Activated CD4-positive, alpha-beta T cell treated with anti-CD3 and anti-CD28 coated beads, Interleukin-2, amount 10 ng/mL, durations not matched to agents 24 days and 14 days (primary cell): ENCODE measurements around the gene NCKAP1. TPM values are rescaled to one million over a fixed set of nuclear protein-coding genes. Genes with fewer than 3 reads are reported as not detected.

Experiments used
- DNase-seq: peaks from one replicate; pipeline ENCODE4 v3.0.0; 2022
- H3K27ac Mint-ChIP-seq: one replicate; pipeline ENCODE4 v1.8.0; 2022; ENCODE audit warnings: mild to moderate bottlenecking, mixed read lengths
- H3K27me3 Mint-ChIP-seq: one replicate; pipeline ENCODE4 v1.8.0; 2022; ENCODE audit warnings: mixed read lengths
- H3K36me3 Mint-ChIP-seq: one replicate; pipeline ENCODE4 v1.8.0; 2022; ENCODE audit warnings: low read depth, mild to moderate bottlenecking, mixed read lengths
- H3K4me1 Mint-ChIP-seq: one replicate; pipeline ENCODE4 v1.8.0; 2021; ENCODE audit warnings: mixed read lengths
- H3K4me3 Mint-ChIP-seq: one replicate; pipeline ENCODE4 v1.8.0; 2022; ENCODE audit warnings: mild to moderate bottlenecking, moderate library complexity, mixed read lengths
- H3K9me3 Mint-ChIP-seq: one replicate; pipeline ENCODE4 v1.8.0; 2021; ENCODE audit warnings: mixed read lengths
- intact Hi-C: fragments of 100-400 bp; cut with micrococcal nuclease; formaldehyde crosslinking; loops from one replicate; pipeline ENCODE4 v1.15.1; 2023
- total RNA-seq: library from RNA; stranded (reverse); gene quantifications from 2 replicates; pipeline ENCODE4 v1.2.3, GENCODE V29; 2022

The NCKAP1 gene, protein sequence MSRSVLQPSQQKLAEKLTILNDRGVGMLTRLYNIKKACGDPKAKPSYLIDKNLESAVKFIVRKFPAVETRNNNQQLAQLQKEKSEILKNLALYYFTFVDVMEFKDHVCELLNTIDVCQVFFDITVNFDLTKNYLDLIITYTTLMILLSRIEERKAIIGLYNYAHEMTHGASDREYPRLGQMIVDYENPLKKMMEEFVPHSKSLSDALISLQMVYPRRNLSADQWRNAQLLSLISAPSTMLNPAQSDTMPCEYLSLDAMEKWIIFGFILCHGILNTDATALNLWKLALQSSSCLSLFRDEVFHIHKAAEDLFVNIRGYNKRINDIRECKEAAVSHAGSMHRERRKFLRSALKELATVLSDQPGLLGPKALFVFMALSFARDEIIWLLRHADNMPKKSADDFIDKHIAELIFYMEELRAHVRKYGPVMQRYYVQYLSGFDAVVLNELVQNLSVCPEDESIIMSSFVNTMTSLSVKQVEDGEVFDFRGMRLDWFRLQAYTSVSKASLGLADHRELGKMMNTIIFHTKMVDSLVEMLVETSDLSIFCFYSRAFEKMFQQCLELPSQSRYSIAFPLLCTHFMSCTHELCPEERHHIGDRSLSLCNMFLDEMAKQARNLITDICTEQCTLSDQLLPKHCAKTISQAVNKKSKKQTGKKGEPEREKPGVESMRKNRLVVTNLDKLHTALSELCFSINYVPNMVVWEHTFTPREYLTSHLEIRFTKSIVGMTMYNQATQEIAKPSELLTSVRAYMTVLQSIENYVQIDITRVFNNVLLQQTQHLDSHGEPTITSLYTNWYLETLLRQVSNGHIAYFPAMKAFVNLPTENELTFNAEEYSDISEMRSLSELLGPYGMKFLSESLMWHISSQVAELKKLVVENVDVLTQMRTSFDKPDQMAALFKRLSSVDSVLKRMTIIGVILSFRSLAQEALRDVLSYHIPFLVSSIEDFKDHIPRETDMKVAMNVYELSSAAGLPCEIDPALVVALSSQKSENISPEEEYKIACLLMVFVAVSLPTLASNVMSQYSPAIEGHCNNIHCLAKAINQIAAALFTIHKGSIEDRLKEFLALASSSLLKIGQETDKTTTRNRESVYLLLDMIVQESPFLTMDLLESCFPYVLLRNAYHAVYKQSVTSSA
- total RNA-seq: 14.5 TPM in 2 replicates

DNA sequence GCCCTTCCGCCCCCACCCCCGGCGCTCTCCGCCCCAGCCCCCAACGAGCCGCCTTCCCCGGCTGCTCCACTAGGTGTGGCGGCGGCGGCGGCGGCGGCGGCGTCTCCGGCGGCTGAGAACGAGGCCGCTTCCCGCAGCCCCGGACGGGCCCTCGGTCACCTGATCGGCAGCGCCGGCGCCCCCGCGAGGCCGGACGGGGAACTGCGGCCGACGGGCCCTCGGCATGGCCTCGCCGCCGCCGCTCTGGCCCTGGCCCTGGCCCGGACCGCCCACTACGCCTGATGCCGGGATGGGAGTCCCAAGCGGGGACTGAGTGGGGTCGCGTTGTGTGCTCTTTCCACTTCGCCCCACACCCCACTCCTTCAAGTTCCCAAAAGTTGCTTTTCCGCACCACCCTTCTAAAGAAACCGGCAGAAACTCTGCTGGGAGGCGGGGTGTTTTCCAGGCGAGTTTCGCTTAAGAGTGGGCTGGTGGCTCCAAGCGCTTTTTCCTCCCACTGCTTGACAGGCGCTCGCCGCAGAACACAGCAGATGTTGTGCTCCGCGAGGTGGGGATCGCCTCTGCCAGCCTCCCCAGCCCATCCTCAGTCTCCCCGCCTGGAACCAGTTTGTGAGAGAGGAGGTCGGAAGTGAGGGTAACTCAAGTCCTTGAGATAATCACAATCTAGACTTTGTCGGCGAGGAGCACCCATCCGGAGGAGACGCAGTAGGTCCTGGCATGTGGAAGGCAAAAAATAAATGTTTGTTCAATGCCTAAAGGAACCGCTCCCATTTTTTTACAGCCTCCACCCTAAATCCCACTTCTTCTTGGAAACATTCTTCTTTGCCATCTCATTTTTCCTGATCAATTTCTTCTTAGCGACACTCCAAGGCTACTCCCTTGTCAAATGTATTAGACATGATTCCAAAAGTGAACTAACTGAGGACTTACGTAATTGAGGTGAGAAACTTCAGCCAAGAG, at the start of gene NCKAP1:
TSS of gene NCKAP1 (minus strand) at position 117 of the 960 bp plus-strand sequence. CDS start 358 bp downstream, outside the sequence.
- DNase-seq: peak; percentile 96
- intact Hi-C loops: loop anchor here (1.0 kb wide), 2 partner anchors 40 to 86 kb away; partner anchors contain the start of genes DUSP19 and NUP35
- Mint-ChIP-seq H3K9me3 (no peaks in the 10 kb centered on the region), H3K27me3 (peaks cover 72% of the 10 kb centered on the region), H3K27ac (peak within 1 kb of the TSS; percentile 66), H3K4me3 (peak within 1 kb of the TSS; percentile 85), H3K36me3 (no peaks in the 10 kb centered on the region), H3K4me1 (peaks cover 22% of the 10 kb centered on the region)

DNA sequence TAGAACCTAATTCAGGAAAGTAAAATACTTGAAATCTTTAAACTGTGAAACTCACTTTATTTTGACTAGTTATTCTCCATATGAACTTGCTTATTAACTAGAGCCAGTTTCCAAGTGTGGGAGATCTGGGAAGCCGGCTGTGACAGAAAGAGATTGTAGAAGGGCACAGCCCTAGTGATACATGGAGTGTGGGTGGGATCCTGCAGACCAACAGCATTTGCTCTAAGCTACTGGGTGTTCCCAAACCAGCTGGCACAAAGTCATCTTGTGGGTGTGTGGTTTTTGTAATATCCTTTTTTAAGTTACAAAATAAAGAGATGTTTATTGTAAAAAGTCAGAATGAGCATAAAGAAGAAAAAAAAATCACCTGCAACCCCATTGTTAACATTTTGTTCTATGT, 43.7 kb upstream of the NCKAP1 start:
- H3K36me3 Mint-ChIP-seq: no peaks in the 10 kb centered on the region
- H3K9me3 Mint-ChIP-seq: no peaks in the 10 kb centered on the region
- no peak for DNase-seq
- intact Hi-C loops: no loop called here
- no peak overlapping the region for H3K27ac Mint-ChIP-seq
- H3K4me1 Mint-ChIP-seq: peaks cover 13% of the 10 kb centered on the region
- H3K4me3 Mint-ChIP-seq: no peak overlapping the region
- H3K27me3 Mint-ChIP-seq: peaks cover 4% of the 10 kb centered on the region

DNA sequence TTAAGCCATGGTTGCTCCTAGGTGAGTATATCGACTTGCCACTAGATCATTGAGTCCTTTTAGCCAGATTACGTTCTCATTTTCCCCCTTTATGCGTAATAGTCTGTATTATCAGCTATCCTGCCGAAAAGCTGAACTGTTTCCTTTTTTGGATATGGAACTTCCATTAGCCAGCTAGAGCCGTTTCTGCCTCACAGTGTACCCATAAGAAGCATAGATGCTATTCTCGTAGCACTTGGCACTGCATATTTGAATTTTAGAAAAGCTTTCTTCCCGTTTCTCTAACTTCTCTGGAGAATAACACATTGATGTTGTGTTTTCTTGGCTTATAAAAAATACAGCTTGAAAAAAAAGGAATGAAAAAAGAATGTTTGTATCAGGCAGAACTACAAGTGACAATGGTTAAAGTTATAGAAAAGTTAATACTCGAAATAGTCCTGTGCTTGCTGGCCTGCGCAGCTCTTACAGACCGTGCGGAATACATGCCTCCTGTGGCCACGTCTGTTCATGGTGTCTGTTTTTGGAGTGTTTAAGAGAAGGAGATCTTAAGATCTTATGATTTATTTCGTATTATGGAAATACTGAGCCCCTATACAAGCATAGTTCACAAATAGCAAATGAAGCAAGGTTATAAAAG, 41.0 kb upstream of the NCKAP1 start:
- H3K27ac Mint-ChIP-seq: no peak overlapping the region
- H3K27me3 Mint-ChIP-seq: peaks cover 4% of the 10 kb centered on the region
- H3K9me3 Mint-ChIP-seq: no peaks in the 10 kb centered on the region
- no peaks in the 10 kb centered on the region for H3K36me3 Mint-ChIP-seq
- intact Hi-C loops: no loop called here
- peak overlapping the region; percentile 85 for H3K4me3 Mint-ChIP-seq
- DNase-seq: no peak
- peaks cover 13% of the 10 kb centered on the region for H3K4me1 Mint-ChIP-seq

DNA sequence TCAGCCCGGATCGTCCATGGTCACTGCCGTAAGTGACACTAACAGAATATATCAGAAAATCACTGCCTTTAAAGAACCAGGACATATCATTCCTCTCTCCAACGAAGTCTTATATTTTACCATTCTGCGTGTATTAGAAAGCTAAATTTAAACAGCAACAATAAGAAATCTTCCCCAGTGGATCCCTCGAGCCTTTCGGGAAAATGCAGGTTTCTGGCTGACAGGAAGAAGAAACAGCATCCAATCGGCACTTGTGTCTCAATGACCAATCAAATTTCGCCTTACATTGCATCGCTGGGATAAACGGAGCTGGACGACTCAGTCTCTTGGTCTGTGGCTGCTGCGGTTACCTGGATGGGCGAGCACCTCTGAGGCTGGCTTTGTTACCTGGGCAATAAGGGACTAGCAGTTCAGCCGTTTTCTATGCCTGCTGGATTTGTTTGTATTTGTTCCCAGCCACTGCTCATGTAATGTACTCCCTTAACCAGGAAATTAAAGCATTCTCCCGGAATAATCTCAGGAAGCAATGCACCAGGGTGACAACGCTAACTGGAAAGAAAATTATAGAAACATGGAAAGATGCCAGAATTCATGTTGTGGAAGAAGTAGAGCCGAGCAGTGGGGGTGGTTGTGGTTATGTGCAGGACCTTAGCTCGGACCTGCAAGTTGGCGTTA, 40.3 kb upstream of the NCKAP1 start, which contains the start of gene DUSP19:
TSS of gene DUSP19 (plus strand) at position 284 of the 675 bp plus-strand sequence. CDS start at position 471, 187 bp downstream.
- H3K27ac Mint-ChIP-seq: peak within 1 kb of the TSS; percentile 59
- H3K36me3 Mint-ChIP-seq: no peaks in the 10 kb centered on the region
- H3K9me3 Mint-ChIP-seq: no peaks in the 10 kb centered on the region
- peaks cover 4% of the 10 kb centered on the region for H3K27me3 Mint-ChIP-seq
- peaks cover 13% of the 10 kb centered on the region for H3K4me1 Mint-ChIP-seq
- intact Hi-C loops: loop anchor here (1.0 kb wide), 2 partner anchors 40 to 46 kb away; partner anchors contain the start of genes NCKAP1 and NUP35
- H3K4me3 Mint-ChIP-seq: peak within 1 kb of the TSS; percentile 85
- DNase-seq: peak; percentile 95

DNA sequence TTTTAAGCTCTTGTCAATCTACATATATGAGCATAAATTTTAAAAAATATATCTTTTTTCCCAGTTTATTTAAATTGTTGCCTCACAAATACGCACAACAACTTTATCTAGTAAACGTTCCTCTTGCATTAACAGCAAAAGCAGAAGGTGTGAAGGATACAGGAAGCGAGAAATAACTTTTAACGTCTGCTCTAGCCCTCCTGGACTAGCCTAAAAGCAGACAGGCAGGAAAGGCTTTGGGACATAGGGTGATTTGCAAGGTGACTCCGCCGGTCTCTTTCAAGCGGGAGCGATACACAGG, 39.9 kb upstream of the NCKAP1 start:
- intact Hi-C loops: loop anchor here (1.0 kb wide), 2 partner anchors 40 to 46 kb away; partner anchors contain the start of genes NCKAP1 and NUP35
- Mint-ChIP-seq H3K27ac (peak overlapping the region; percentile 59), H3K36me3 (no peaks in the 10 kb centered on the region), H3K27me3 (peaks cover 4% of the 10 kb centered on the region), H3K9me3 (no peaks in the 10 kb centered on the region), H3K4me3 (peak overlapping the region; percentile 85), H3K4me1 (peaks cover 13% of the 10 kb centered on the region)
- DNase-seq: no peak

DNA sequence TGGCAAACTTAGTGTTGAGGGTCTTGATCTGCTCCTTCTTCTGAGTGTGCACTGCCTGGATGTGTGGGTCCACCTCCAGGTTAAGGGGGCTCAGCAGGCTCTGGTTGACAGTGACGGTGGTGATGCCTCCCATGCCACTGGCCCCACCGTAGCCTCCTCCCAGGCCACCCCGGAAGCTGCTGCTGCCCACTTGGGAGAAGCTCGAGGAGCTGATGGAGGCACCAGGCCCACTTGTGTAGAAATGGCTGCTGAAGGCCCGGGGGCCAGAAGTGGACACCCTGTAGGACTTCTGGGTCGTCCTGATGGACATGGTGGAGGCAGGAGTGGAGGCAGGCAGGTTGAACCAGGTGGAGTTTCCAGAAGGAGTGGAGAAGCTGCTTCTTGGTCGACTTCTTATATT, 33.9 kb upstream of the NCKAP1 start:
- peak; percentile 44 for DNase-seq
- Mint-ChIP-seq H3K4me1 (no peaks in the 10 kb centered on the region), H3K27ac (no peak overlapping the region), H3K9me3 (no peaks in the 10 kb centered on the region), H3K4me3 (no peak overlapping the region), H3K36me3 (no peaks in the 10 kb centered on the region), H3K27me3 (no peaks in the 10 kb centered on the region)
- intact Hi-C loops: no loop called here

DNA sequence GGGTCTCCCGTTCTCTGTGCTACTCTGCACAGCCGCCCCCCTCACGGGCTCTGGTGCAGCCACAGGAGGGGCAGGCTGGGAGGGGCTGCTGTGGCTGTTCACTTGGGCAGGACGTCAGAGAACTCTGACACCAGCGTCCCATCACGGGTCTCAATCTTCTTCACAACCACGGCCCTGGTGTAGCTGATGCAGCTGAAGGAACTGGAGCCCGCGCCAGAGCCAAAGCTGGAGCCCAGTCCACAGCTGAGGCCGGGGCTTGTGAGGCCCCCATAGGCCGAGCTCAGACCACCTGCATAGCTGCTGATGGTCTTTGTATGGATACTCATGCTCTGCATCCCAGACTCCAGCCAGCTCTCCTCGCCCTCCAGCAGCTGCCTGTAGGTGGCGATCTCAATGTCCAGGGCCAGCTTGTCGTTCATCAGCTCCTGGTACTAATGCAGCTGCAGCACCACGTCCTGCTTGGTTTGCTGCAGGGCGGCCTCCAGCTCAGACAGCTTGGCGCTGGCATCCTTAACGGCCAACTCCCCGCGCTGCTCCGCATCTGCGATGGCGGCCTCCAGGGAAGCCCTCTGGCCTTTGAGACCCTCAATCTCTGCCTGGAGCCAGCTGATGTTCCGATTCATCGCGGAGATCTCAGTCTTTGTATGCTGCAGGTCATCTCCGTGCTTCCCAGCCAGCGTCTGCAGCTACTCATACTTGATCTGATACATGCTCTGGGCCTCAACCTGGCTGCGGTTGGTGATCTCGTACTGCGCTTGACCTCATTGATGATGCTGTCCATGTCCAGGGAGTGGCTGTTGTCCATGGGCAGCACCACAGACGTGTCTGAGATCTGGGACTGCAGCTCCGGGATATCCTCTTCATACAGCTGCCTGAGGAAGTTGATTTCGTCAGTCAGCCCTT, 32.9 kb upstream of the NCKAP1 start:
- intact Hi-C loops: no loop called here
- H3K4me3 Mint-ChIP-seq: no peak overlapping the region
- no peaks in the 10 kb centered on the region for H3K4me1 Mint-ChIP-seq
- peak; percentile 51 for DNase-seq
- H3K27me3 Mint-ChIP-seq: peaks cover 4% of the 10 kb centered on the region
- H3K9me3 Mint-ChIP-seq: no peaks in the 10 kb centered on the region
- H3K36me3 Mint-ChIP-seq: no peaks in the 10 kb centered on the region
- no peak overlapping the region for H3K27ac Mint-ChIP-seq

DNA sequence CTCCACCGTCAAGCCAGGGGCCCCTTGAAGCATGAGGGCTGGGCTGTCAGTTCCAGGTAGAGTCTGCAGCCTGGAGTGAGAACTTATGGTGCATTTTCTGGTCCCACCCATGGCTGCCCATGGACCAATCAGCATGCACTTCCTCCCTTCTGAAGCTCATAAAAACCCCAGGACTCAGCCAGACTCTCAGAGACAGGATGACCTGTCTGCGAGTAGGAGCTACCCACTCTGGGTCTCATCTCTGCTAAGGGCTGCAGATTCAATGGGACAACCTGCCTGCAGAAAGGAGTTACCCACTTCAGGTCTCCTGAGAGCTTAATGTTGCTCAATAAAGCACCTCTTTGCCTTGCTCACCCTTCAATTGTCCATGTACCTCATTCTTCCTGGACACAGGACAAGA, 30.9 kb upstream of the NCKAP1 start:
- intact Hi-C loops: no loop called here
- Mint-ChIP-seq H3K9me3 (no peaks in the 10 kb centered on the region), H3K27ac (no peak overlapping the region), H3K27me3 (peaks cover 4% of the 10 kb centered on the region), H3K4me1 (no peaks in the 10 kb centered on the region), H3K4me3 (no peak overlapping the region), H3K36me3 (no peaks in the 10 kb centered on the region)
- no peak for DNase-seq

DNA sequence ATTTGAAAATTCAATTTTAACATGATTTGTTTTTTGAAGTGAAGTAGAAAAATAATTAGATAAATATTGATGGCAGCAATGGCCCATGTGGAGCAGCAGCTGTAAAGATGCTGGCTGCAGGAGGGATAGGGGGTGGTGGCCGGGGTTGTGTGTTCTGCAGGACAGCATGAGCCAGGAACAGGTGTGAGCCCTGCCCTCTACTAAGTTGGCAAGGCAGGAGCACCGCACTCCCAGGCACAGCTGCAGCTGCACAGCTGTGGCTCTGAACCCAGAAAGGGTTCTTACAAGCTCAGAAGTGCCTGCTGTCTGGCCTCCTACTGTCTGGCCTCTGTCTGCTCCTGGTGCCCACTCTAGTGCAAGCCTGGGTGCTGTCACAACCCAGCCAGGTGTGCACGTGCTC, 30.3 kb upstream of the NCKAP1 start:
- intact Hi-C loops: no loop called here
- Mint-ChIP-seq H3K27me3 (peaks cover 4% of the 10 kb centered on the region), H3K36me3 (no peaks in the 10 kb centered on the region), H3K4me1 (no peaks in the 10 kb centered on the region), H3K27ac (no peak overlapping the region), H3K9me3 (no peaks in the 10 kb centered on the region), H3K4me3 (no peak overlapping the region)
- DNase-seq: peak; percentile 32

DNA sequence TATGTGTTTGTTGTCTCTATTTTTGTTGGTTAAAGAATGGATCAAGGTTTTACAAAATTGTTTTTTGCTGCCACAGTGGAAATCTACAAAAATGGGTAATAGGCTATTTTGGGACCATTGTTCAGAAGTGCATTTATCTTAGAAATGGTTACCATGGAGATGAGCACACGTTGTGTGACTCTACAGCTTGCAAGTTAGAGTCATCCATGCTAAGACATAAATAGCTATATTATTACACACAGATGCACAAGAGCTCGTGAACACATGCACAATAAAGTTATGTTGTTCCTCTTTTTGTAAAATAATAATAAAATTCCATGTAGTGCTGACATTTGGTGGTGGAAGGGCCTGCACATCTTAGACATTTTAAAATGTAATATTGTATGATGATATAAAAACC, 24.8 kb upstream of the NCKAP1 start:
- Mint-ChIP-seq H3K27me3 (peaks cover 10% of the 10 kb centered on the region), H3K4me3 (no peak overlapping the region), H3K4me1 (peaks cover 5% of the 10 kb centered on the region), H3K9me3 (no peaks in the 10 kb centered on the region), H3K27ac (no peak overlapping the region), H3K36me3 (no peaks in the 10 kb centered on the region)
- intact Hi-C loops: no loop called here
- no peak for DNase-seq

DNA sequence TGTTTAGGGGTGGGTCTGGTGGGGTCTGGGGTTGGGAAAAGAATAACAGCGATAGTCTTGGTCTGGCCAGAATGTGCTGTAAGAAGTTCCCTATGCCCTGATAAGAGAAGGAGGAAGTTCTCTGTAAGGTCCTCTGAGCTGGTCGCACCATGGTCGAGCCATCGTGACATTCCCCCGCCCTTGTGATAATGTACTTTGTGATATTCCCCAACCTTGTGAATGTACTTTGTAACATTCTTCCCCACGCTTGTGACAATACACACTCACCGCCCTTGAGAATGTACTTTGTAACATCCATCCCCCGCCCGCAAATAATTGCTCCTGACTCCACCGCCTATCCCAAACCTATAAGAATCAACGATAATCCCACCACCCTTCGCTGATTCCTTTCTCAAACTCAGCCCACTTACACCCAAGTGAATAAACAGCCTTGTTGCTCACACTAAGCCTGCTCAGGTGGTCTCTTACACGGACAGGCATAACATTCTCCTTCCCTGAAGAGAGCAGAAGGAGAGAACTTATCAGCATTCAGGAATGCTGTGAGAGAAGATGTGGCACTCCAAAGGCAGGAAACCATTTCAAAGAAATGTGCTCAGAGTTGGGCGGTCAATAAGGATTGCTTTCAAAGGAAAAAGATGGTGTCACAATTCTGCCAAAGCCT, 22.4 kb upstream of the NCKAP1 start:
- no peak overlapping the region for H3K27ac Mint-ChIP-seq
- intact Hi-C loops: no loop called here
- H3K4me1 Mint-ChIP-seq: peaks cover 5% of the 10 kb centered on the region
- H3K27me3 Mint-ChIP-seq: peaks cover 7% of the 10 kb centered on the region
- H3K4me3 Mint-ChIP-seq: no peak overlapping the region
- H3K9me3 Mint-ChIP-seq: no peaks in the 10 kb centered on the region
- no peaks in the 10 kb centered on the region for H3K36me3 Mint-ChIP-seq
- DNase-seq: no peak
